ENCODE results near the gene ITGB5. TPM values are rescaled to one million over a fixed set of nuclear protein-coding genes. Genes with fewer than 3 reads are reported as not detected.

ITGB5 gene
- polyA plus RNA-seq, 2 of the 4 experiments (the other 2 are of a cell fraction), result 201 to 260 TPM

DNA sequence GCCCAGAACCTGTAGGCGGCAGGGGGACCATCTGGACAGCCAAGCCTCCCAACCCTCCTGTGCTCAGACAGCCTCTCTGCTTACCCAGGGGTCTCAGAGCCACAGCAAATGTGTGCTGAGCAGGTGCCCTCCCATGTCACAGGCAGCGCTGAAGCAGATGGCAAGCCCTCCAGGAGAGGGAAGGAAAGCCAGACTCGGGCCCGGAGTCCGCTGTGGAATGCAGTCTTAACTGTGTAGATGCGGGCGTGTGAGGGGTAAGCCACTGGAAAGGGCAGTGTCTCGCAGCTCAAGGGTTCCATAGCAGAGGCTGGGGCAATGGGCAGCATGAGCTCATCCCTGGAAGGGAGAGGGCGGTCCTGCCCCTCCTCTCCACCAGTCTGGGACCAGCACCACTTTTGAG is 111.3 kb downstream of the ITGB5 start:
- DNase-seq (ENCODE audit: low read depth in 1 of 2, low spot score in 1 of 2) (no peak), FAIRE-seq (no peak), ATAC-seq (no peak)
- 88% methylated on average over 9 of the region's 9 CpGs for WGBS (ENCODE audit: missing lambda C conversion rate)
- ChIA-PET CTCF (interaction anchor here (3.9 to 13.7 kb wide), 2 partner anchors 11 to 128 kb away, joined by 21 to 205 read pairs; no protein-coding TSS in a partner anchor), POLR2A (no interaction called here)
- Histone ChIP-seq H3K4me1 (peaks cover 58% of the 10 kb centered on the region), H3K9me3 (no peaks in the 10 kb centered on the region), H3K27ac (peak overlapping the region in 1 of 2 experiments; percentile 82; a peak in 3 of 6 replicates), H3K4me3 (no peak overlapping the region), H3K4me2 (no peak overlapping the region)
- TF ChIP-seq RARB (CRISPR knock-in tag; IDR thresholded peaks at IDR 0.05) (no peak), EHF (CRISPR knock-in tag; IDR thresholded peaks at IDR 0.05) (no peak), CHD4 (IDR thresholded peaks at IDR 0.05; ENCODE audit: borderline replicate concordance) (no peak), CHD2 (IDR thresholded peaks at IDR 0.05; ENCODE audit: low read length, partially characterized antibody) (no peak), GATA3 (IDR thresholded peaks at IDR 0.05; ENCODE audit: borderline replicate concordance) (no peak), FOSB (CRISPR knock-in tag; IDR thresholded peaks at IDR 0.05) (no peak), ZNF302 (CRISPR knock-in tag; IDR thresholded peaks at IDR 0.05) (no peak), EP300 (IDR thresholded peaks at IDR 0.05) (no peak), TFCP2L1 (CRISPR knock-in tag; IDR thresholded peaks at IDR 0.05) (no peak), RFX5 (IDR thresholded peaks at IDR 0.05) (no peak), SREBF2 (IDR thresholded peaks at IDR 0.05) (no peak), CEBPB (IDR thresholded peaks at IDR 0.05) (no peak), PHF8 (IDR thresholded peaks at IDR 0.05; ENCODE audit: borderline replicate concordance, low read depth) (no peak)

DNA sequence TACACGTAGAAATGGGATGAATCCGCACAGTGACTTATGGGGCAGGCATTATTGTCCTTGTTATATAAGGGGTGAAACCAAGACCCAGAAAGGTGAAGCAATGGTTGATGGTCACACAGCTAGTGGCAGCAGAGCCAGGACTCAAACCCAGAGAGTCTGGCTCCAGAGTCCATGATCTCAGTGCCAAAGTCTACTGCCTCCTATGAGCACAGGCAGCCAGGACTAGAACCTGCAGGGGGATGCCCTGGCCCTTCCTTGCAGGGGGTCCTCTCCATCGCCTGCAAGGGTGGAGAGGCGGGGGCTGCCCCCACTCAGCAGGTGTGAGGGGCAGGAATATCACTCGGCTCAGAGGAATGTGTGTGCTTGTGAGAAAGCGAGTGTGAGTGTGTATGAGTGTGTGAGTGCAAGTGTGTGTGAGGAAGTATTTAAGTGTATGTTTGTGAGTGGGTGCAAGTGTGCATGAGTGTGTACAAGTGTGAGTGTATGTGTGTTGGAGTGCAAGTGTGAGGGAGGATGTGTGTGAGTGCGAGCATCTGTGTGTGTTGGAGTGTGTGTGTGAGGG is 112.2 kb downstream of the ITGB5 start:
- WGBS (ENCODE audit: missing lambda C conversion rate), result 78% methylated on average over 7 of the region's 7 CpGs
- DNase-seq (ENCODE audit: low read depth in 1 of 2, low spot score in 1 of 2) (no peak), ATAC-seq (no peak), FAIRE-seq (no peak)
- Histone ChIP-seq H3K9me3 (no peaks in the 10 kb centered on the region), H3K4me3 (no peak overlapping the region), H3K4me2 (peak overlapping the region; percentile 32), H3K4me1 (peaks cover 65% of the 10 kb centered on the region), H3K27ac (peak overlapping the region; percentile 66 to 82)
- ChIA-PET CTCF (interaction anchor here (1.4 to 1.5 kb wide), 3 partner anchors 10 to 127 kb away, joined by 5 to 8 read pairs (median 5); no protein-coding TSS in a partner anchor), POLR2A (no interaction called here)
- TF ChIP-seq MAZ (IDR thresholded peaks at IDR 0.05; ENCODE audit: borderline replicate concordance, low read depth, low read length) (no peak), HOXB13 (CRISPR knock-in tag; IDR thresholded peaks at IDR 0.05; ENCODE audit: low read depth) (no peak), TFCP2L1 (CRISPR knock-in tag; IDR thresholded peaks at IDR 0.05) (no peak), ZSCAN20 (CRISPR knock-in tag; IDR thresholded peaks at IDR 0.05) (no peak), FOSB (CRISPR knock-in tag; IDR thresholded peaks at IDR 0.05) (no peak), ESRRA (IDR thresholded peaks at IDR 0.05; ENCODE audit: borderline replicate concordance, low read length) (no peak), MAFK (IDR thresholded peaks at IDR 0.05; ENCODE audit: partially characterized antibody) (no peak)
- TF ChIP-seq, protein P1, sequence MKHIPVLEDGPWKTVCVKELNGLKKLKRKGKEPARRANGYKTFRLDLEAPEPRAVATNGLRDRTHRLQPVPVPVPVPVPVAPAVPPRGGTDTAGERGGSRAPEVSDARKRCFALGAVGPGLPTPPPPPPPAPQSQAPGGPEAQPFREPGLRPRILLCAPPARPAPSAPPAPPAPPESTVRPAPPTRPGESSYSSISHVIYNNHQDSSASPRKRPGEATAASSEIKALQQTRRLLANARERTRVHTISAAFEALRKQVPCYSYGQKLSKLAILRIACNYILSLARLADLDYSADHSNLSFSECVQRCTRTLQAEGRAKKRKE (CRISPR knock-in tag; IDR thresholded peaks at IDR 0.05; ENCODE audit: low read depth), result no peak
- TF ChIP-seq, protein P2, sequence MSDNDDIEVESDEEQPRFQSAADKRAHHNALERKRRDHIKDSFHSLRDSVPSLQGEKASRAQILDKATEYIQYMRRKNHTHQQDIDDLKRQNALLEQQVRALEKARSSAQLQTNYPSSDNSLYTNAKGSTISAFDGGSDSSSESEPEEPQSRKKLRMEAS (IDR thresholded peaks at IDR 0.05), result no peak
- TF ChIP-seq, protein P3, sequence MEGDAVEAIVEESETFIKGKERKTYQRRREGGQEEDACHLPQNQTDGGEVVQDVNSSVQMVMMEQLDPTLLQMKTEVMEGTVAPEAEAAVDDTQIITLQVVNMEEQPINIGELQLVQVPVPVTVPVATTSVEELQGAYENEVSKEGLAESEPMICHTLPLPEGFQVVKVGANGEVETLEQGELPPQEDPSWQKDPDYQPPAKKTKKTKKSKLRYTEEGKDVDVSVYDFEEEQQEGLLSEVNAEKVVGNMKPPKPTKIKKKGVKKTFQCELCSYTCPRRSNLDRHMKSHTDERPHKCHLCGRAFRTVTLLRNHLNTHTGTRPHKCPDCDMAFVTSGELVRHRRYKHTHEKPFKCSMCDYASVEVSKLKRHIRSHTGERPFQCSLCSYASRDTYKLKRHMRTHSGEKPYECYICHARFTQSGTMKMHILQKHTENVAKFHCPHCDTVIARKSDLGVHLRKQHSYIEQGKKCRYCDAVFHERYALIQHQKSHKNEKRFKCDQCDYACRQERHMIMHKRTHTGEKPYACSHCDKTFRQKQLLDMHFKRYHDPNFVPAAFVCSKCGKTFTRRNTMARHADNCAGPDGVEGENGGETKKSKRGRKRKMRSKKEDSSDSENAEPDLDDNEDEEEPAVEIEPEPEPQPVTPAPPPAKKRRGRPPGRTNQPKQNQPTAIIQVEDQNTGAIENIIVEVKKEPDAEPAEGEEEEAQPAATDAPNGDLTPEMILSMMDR (IDR thresholded peaks at IDR 0.05), result no peak
- TF ChIP-seq, protein P4, sequence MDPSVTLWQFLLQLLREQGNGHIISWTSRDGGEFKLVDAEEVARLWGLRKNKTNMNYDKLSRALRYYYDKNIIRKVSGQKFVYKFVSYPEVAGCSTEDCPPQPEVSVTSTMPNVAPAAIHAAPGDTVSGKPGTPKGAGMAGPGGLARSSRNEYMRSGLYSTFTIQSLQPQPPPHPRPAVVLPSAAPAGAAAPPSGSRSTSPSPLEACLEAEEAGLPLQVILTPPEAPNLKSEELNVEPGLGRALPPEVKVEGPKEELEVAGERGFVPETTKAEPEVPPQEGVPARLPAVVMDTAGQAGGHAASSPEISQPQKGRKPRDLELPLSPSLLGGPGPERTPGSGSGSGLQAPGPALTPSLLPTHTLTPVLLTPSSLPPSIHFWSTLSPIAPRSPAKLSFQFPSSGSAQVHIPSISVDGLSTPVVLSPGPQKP (IDR thresholded peaks at IDR 0.05; ENCODE audit: low read depth, low read length), result no peak
- TF ChIP-seq, protein P5, sequence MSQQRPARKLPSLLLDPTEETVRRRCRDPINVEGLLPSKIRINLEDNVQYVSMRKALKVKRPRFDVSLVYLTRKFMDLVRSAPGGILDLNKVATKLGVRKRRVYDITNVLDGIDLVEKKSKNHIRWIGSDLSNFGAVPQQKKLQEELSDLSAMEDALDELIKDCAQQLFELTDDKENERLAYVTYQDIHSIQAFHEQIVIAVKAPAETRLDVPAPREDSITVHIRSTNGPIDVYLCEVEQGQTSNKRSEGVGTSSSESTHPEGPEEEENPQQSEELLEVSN (IDR thresholded peaks at IDR 0.05; ENCODE audit: borderline replicate concordance, low read depth), result no peak
